Thyroid gland (tissue), 4 donors: Measurements from ENCODE around the gene PNPLA3. TPM values are rescaled to one million over a fixed set of nuclear protein-coding genes. Genes with fewer than 3 reads are reported as not detected.

ENCODE experiments used
- DNase-seq, 2 donors: peaks; one replicate each; pipeline ENCODE4 v3.0.0-alpha.2; 2019
- H3K27ac ChIP-seq, 3 donors: fragments of 200-600 bp; sonication (generic); 1 replicate in 2 of 3; 2 replicates in 1 of 3; pipeline ENCODE4 v1.5.1; 2016 to 2019; ENCODE audit warnings: mild to moderate bottlenecking in 1 of 3, moderate library complexity in 1 of 3
- H3K27me3 ChIP-seq: fragments of 200-600 bp; sonication (generic); one replicate; pipeline ENCODE4 v1.5.1; 2019
- H3K36me3 ChIP-seq, 2 donors: fragments of 200-600 bp; sonication (generic); one replicate each; pipeline ENCODE4 v1.5.1; 2016 to 2019
- H3K4me1 ChIP-seq, 2 donors: fragments of 200-600 bp; sonication (generic); one replicate each; pipeline ENCODE4 v1.5.1; 2017 to 2019
- H3K4me3 ChIP-seq, 3 donors: fragments of 200-600 bp; sonication (generic); replicated peaks in 1 of 3; 1 replicate in 2 of 3; 2 replicates in 1 of 3; pipeline ENCODE4 v1.5.1; 2016; ENCODE audit warnings: mild to moderate bottlenecking in 1 of 3
- H3K9me3 ChIP-seq: fragments of 200-600 bp; sonication (generic); one replicate; pipeline ENCODE4 v1.5.1; 2017
- CTCF ChIP-seq, 6 experiments: fragments of 200-600 bp in 3 of 6; fragments of 450-650 bp in 3 of 6; sonication (generic) in 3 of 6; IDR thresholded peaks; one replicate each; pipeline ENCODE4 v1.5.1; 2016 to 2019; ENCODE audit warnings: antibody characterized with exemption in 6 of 6, mild to moderate bottlenecking in 2 of 6, inconsistent platforms in 1 of 6, moderate library complexity in 1 of 6
- POLR2A ChIP-seq, 2 donors: fragments of 450-650 bp; IDR thresholded peaks; one replicate each; pipeline ENCODE4 v1.6.1; 2017; ENCODE audit warnings: antibody characterized with exemption in 2 of 2, mild to moderate bottlenecking in 2 of 2, moderate library complexity in 1 of 2
- WGBS, 2 donors: methylation state at CpG; one replicate each; pipeline ENCODE4 v1.1.5; 2017; 5-methylcytosine and 5-hydroxymethylcytosine counted together
- intact Hi-C: fragments of 100-400 bp; cut with DNase I; formaldehyde crosslinking; loops from one replicate; pipeline ENCODE4 v1.15.1; 2023
- total RNA-seq, 4 donors: library from RNA; depleted of rRNA; stranded (reverse); fragments of >200 nt; gene quantifications; one replicate each; pipeline ENCODE4 v1.2.3, GENCODE V29; 2016

PNPLA3 gene
- total RNA-seq, 4 donors from 2014 or later, result 0.11 to 0.13 TPM; not detected in 2

- H3K36me3 ChIP-seq, result no peaks in the 10 kb centered on the region
- H3K4me3 ChIP-seq, result no peak overlapping the region
- H3K4me1 ChIP-seq, result peaks cover 4 to 6% of the 10 kb centered on the region in 2 donors
- WGBS, 2 donors, result 60 to 93% methylated on average over 3 to 7 of the region's 7 CpGs
- H3K27ac ChIP-seq, result no peak overlapping the region
- DNase-seq, result no peak
- no peaks in the 10 kb centered on the region for H3K27me3 ChIP-seq
- TF ChIP-seq POLR2A (IDR thresholded peaks at IDR 0.05) (no peak), CTCF (IDR thresholded peaks at IDR 0.05) (no peak)
- H3K9me3 ChIP-seq, result no peaks in the 10 kb centered on the region
- intact Hi-C loops, result no loop called here
These were observed 1.3 kb downstream of the PNPLA3 start for GRCh38 chr22:43924877-43925276.

- intact Hi-C loops, result no loop called here
- Histone ChIP-seq H3K4me3 (no peak overlapping the region), H3K9me3 (no peaks in the 10 kb centered on the region), H3K4me1 (peaks cover 4 to 6% of the 10 kb centered on the region in 2 donors), H3K27ac (no peak overlapping the region), H3K36me3 (no peaks in the 10 kb centered on the region), H3K27me3 (no peaks in the 10 kb centered on the region)
- WGBS, 2 donors, result 72 to 81% methylated on average over 5 of the region's 6 CpGs
- no peak for DNase-seq
- no peak for TF ChIP-seq CTCF (IDR thresholded peaks at IDR 0.05)
- TF ChIP-seq POLR2A (IDR thresholded peaks at IDR 0.05), result no peak
These were observed 2.1 kb downstream of the PNPLA3 start for GRCh38 chr22:43925433-43926348.

- intact Hi-C loops, result no loop called here
- H3K4me3 ChIP-seq, result no peak overlapping the region
- no peak overlapping the region for H3K27ac ChIP-seq
- H3K9me3 ChIP-seq, result no peaks in the 10 kb centered on the region
- WGBS, 2 donors, result 100% methylated on average over 1 of the region's 1 CpG
- no peak for DNase-seq
- no peaks in the 10 kb centered on the region for H3K36me3 ChIP-seq
- peaks cover 4 to 6% of the 10 kb centered on the region in 2 donors for H3K4me1 ChIP-seq
- no peaks in the 10 kb centered on the region for H3K27me3 ChIP-seq
- TF ChIP-seq POLR2A (IDR thresholded peaks at IDR 0.05) (no peak), CTCF (IDR thresholded peaks at IDR 0.05) (no peak)
These were observed 2.7 kb downstream of the PNPLA3 start for GRCh38 chr22:43926349-43926710.

- intact Hi-C loops, result no loop called here
- WGBS, 2 donors, result 73 to 78% methylated on average over 5 of the region's 5 CpGs
These were observed 4.9 kb downstream of the PNPLA3 start for GRCh38 chr22:43928468-43928867.

More at GRCh38 chr22:43928468-43928867, 4.9 kb downstream of the PNPLA3 start:
- DNase-seq, result no peak
- Histone ChIP-seq H3K27me3 (no peaks in the 10 kb centered on the region), H3K4me1 (peaks cover 4 to 6% of the 10 kb centered on the region in 2 donors), H3K36me3 (no peaks in the 10 kb centered on the region), H3K9me3 (no peaks in the 10 kb centered on the region), H3K27ac (no peak overlapping the region), H3K4me3 (no peak overlapping the region)
- TF ChIP-seq POLR2A (IDR thresholded peaks at IDR 0.05) (no peak), CTCF (IDR thresholded peaks at IDR 0.05) (no peak)
